Right atrium auricular region (tissue), 2 donors: ENCODE data around the gene TTC23L. TPM values are rescaled to one million over a fixed set of nuclear protein-coding genes. Genes with fewer than 3 reads are reported as not detected.

ENCODE experiments used
- DNase-seq: peaks from one replicate; pipeline ENCODE4 v3.0.0-alpha.2; 2019; ENCODE audit warnings: low spot score
- H3K27ac ChIP-seq, 2 donors: fragments of 200-600 bp; sonication (generic); 1 replicate in 1 of 2; 2 replicates in 1 of 2; pipeline ENCODE4 v1.5.1; 2016 to 2019
- H3K27me3 ChIP-seq, 2 donors: fragments of 200-600 bp; sonication (generic); one replicate each; pipeline versions ENCODE4 v1.5.1 to v1.6.0; 2017 to 2019
- H3K36me3 ChIP-seq: fragments of 200-600 bp; sonication (generic); one replicate; pipeline ENCODE4 v1.5.1; 2016
- H3K4me1 ChIP-seq, 2 donors: fragments of 200-600 bp; sonication (generic); one replicate each; pipeline versions ENCODE4 v1.5.1 to v1.6.0; 2017 to 2019
- H3K4me3 ChIP-seq, 2 donors: fragments of 200-600 bp; sonication (generic); 1 replicate in 1 of 2; 2 replicates in 1 of 2; pipeline ENCODE4 v1.5.1; 2017 to 2019; ENCODE audit warnings: mild to moderate bottlenecking in 1 of 2, moderate library complexity in 1 of 2
- H3K9me3 ChIP-seq, 2 donors: fragments of 200-600 bp; sonication (generic); one replicate each; pipeline ENCODE4 v1.5.1; 2019
- CTCF ChIP-seq, 2 donors: fragments of 200-600 bp; sonication (generic); IDR thresholded peaks; one replicate each; pipeline ENCODE4 v1.5.1; 2019; ENCODE audit warnings: antibody characterized with exemption in 2 of 2
- total RNA-seq, 2 donors: library from RNA; depleted of rRNA; stranded (reverse); fragments of >200 nt; gene quantifications; one replicate each; pipeline ENCODE4 v1.1.0, GENCODE V29; 2016

The TTC23L gene
- total RNA-seq, 2 donors from 2014 or later, result 0.28 TPM; not detected in 1

- Histone ChIP-seq H3K27ac (no peak overlapping the region), H3K4me1 (no peaks in the 10 kb centered on the region), H3K27me3 (no peaks in the 10 kb centered on the region), H3K4me3 (no peak overlapping the region), H3K9me3 (no peaks in the 10 kb centered on the region), H3K36me3 (no peaks in the 10 kb centered on the region)
- DNase-seq, result no peak
- TF ChIP-seq CTCF (IDR thresholded peaks at IDR 0.05), result no peak
Observed at GRCh38 chr5:34803974-34804732, 34.8 kb upstream of the TTC23L start.

- no peak for TF ChIP-seq CTCF (IDR thresholded peaks at IDR 0.05)
- Histone ChIP-seq H3K9me3 (no peaks in the 10 kb centered on the region), H3K4me1 (no peaks in the 10 kb centered on the region), H3K27ac (no peak overlapping the region), H3K36me3 (no peaks in the 10 kb centered on the region), H3K4me3 (no peak overlapping the region), H3K27me3 (no peaks in the 10 kb centered on the region)
- DNase-seq, result no peak
Observed at GRCh38 chr5:34804913-34805312, 34.1 kb upstream of the TTC23L start.

GRCh38 chr5:34806532-34806931 lies 32.4 kb upstream of the TTC23L start:
- H3K4me1 ChIP-seq, result no peaks in the 10 kb centered on the region
- H3K4me3 ChIP-seq, result no peak overlapping the region
- no peak for TF ChIP-seq CTCF (IDR thresholded peaks at IDR 0.05)
- H3K9me3 ChIP-seq, result no peaks in the 10 kb centered on the region
- H3K27ac ChIP-seq, result no peak overlapping the region
- no peak for DNase-seq
- no peaks in the 10 kb centered on the region for H3K27me3 ChIP-seq
- no peaks in the 10 kb centered on the region for H3K36me3 ChIP-seq

GRCh38 chr5:34811706-34812105 lies 27.3 kb upstream of the TTC23L start:
- Histone ChIP-seq H3K27me3 (no peaks in the 10 kb centered on the region), H3K27ac (no peak overlapping the region), H3K4me3 (no peak overlapping the region), H3K9me3 (no peaks in the 10 kb centered on the region), H3K4me1 (no peaks in the 10 kb centered on the region), H3K36me3 (no peaks in the 10 kb centered on the region)
- no peak for TF ChIP-seq CTCF (IDR thresholded peaks at IDR 0.05)
- DNase-seq, result no peak

- no peak overlapping the region for H3K27ac ChIP-seq
- no peaks in the 10 kb centered on the region for H3K4me1 ChIP-seq
- no peaks in the 10 kb centered on the region for H3K27me3 ChIP-seq
- H3K36me3 ChIP-seq, result no peaks in the 10 kb centered on the region
- H3K9me3 ChIP-seq, result no peaks in the 10 kb centered on the region
- no peak for DNase-seq
- TF ChIP-seq CTCF (IDR thresholded peaks at IDR 0.05), result no peak
- no peak overlapping the region for H3K4me3 ChIP-seq
Observed at GRCh38 chr5:34813509-34813908, 25.5 kb upstream of the TTC23L start.
